HG03066 (cell line): ENCODE measurements around the gene HTATSF1.

Source experiments
- ATAC-seq: cut with Tn5 transposase; IDR thresholded peaks from one replicate; pipeline ENCODE4 v1.9.1; 2021; ENCODE audit warnings: low read depth; ENCODE audit not compliant: unreplicated experiment

The HTATSF1 gene

GRCh38 chrX:136495043-136495442 is 2.3 kb upstream of the HTATSF1 start:
- ATAC-seq = no peak

DNA sequence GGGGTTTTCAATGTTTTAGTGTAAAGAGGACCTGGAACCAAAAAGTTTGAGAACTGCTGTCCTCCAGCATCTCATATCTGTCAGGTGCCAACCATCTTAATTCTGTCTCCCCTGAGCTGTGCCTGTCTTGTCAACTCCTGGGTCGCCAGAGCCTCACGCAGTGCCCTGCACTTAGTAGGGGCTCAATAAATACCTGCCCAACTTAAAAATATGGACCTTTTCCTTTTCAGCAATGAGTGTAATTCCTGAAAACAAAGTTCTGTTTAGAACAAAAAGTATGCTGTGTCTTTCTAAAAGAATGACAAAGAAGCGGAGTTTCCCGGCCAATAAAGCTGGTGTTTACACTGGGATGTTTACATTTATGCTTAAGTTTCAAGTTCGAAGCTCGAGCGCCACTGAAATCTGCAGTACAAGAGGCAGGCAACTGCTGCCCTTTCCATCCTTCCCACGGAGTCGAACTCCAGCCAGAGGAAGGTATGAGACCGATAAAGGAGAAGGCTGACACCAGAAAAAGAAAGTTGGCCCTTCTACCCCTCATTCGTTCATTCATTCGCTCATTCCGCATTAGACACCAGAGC is 1.1 kb upstream of the HTATSF1 start:
- ATAC-seq = no peak

GRCh38 chrX:136496764-136497555 is 432 bp upstream of the HTATSF1 start:
- peak; percentile 80 for ATAC-seq

DNA sequence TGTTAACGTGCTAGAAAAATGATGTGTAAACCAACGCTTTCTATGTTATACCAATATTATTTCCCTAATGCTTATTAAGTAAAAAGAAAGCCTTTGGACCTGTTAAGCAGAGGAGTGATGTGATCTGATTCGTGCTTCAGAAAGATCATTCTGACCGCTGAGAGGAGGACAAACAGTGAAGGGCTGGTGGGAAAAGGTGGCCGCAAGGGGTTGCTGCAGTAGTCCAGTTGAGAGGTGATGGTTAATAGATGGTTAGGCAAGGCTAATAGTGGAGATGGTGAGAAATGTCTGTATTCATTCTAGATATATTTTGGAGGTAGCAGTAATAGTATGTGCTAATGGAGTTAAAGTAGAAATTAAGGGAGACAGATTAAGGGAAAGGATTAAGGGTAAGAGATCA is 21.7 kb downstream of the HTATSF1 start:
- ATAC-seq = no peak

DNA sequence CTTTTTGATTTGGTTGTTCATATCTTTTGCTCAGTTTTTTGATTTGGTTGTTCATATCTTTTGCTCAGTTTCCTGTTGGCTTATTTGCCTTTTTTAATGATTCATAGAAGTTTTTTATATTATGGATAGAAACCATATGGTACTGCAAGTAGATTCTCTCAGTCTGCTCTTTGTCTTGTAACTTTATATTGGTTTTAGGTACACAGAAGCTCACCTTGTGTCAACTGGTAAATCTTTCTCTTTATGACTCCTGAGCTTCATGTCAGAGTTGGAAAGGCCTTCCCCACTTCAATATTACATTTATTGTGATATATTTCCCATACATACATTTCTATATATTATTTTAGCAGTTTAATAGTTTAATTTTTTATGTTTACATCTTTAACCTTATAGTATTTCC is 26.4 kb downstream of the HTATSF1 start:
- no peak for ATAC-seq

DNA sequence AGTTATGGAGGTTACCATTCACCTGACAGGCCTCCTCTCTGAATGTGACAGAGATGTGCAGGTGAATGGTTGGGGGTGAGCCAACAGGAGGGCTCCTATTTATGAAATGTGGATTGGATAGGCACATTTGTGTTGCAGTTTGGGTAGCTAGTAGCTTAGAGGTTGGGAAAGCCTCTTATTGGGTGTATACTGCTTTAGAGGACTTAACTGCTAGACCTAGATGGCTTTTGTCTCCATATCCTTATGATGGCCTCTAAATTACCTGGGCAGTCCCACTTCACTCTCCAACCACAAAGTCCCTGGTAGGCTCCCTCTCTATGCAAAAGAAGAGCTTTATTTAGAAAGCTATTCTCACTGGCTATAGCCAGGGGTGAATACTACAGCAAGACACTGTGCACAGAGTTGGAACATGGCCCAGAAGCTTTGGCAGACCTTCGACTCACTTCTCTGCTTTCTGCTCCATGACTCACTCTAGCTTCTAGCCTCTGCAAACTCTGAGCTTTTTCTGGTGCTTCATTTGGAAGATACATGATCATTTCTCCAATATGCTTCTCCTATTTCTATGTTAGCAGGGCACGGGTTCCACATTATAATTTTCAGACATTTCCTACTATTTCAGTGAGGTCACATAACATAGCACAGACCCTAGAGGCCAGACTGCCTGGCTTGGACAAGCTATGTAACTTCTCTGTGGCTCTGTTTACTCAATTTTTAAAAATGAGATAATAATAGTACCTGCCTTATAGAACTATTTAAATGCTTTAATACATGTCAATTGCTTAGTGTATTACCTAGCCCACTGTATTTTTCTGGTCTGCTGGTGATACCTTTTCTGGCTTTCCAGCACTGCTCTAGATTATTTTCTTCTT is 28.6 kb downstream of the HTATSF1 start:
- no peak for ATAC-seq

DNA sequence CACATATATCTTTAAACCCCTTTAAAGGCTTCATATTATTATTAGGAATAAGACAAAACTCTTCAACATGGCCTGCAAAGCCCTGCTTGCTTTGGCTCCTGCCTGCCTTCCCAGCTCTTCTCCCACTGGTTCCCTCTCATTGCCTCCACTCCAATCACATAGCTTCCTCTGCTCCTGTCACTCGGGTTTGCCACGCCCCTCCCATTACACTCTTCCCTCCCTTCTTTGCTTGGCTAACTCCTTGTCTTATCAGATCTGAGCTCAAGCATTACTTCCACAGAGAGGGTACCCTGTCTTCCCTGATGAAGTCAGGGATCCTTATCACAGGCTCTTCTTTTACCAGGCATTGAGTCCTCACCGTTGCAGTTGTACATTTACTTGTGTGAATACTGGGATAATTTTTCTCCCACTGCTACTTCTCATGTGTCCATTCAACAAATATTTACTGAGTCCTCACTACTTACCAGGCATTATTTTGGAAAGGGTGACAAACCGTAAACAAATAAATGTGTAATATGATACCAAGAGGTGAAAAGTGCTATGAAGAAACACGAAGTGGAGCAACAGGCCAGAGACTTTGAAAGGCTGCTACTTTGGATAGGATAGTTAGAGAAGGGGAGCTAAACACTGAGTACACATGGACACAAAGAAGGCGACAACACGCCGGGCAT is 31.4 kb downstream of the HTATSF1 start:
- ATAC-seq = no peak

- ATAC-seq = no peak
These were observed 32.4 kb downstream of the HTATSF1 start for GRCh38 chrX:136529795-136530194.

DNA sequence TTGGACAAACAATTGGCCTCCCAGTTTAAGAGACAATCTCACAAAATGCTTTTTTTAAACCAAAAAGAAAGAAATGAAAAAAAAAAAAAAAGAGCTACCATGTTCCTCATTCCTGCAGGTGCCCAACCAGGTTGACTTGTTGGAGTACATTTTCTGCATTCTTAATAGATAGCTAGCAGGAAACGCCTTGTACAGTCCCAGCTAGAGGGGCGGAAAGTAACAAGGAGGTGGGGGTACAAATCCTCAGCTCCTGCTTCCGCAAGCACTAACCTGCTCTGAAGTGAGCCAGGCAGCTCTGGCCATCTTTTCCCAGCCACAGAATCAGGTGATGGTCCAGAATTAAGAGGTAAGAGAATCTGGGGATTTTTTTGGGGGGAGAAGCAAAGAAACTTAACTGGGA is 34.6 kb downstream of the HTATSF1 start, which contains the start of gene VGLL1:
TSS of gene VGLL1 (plus strand) at position 265 of the 400 bp plus-strand sequence. CDS start 3,806 bp downstream, outside the sequence.
- no peak for ATAC-seq

GRCh38 chrX:136534131-136534530 is 36.7 kb downstream of the HTATSF1 start:
- no peak for ATAC-seq

- no peak for ATAC-seq
These were observed 41.4 kb downstream of the HTATSF1 start for GRCh38 chrX:136538811-136539210.

GRCh38 chrX:136540226-136540625 is 42.8 kb downstream of the HTATSF1 start:
- ATAC-seq = no peak

- ATAC-seq = no peak
These were observed 43.9 kb downstream of the HTATSF1 start for GRCh38 chrX:136541294-136541693.

DNA sequence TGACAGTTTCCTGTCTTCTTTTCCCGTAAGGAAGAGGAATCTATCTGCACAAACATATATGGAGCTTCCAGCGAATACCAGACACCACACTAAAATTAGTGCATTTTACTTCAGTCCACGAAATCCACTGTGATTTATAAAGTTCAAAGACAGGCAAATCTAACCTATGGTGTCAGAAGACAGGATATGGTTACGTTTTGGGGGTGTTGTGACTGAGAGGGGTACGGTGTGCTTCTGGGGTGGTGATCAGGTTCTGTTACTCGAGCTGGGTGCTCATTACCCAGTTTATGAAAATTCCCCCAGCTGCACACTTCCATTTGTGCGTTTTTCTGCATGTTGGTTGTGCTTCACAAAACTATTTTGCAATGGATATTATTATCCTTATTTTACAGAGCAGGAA is 44.9 kb downstream of the HTATSF1 start:
- no peak for ATAC-seq

DNA sequence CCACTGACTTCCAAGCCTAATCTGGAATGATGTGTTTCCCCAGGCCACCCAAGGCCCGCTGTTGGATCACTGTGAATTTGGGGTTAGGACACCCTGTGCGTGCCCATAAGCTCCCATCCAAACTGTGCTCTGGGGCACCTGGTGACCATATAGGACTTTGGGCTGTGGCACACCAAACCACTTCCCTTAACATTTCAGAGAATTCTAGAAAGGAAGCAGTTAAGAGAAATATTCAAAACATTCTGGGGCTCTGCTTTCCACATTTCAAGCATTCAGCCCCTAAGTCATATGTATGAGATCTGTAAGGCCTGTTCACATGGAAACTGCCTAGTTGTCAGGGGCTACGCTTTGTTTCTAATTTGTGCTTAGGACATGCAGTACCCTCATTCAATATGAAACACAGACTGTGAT is 49.0 kb downstream of the HTATSF1 start:
- ATAC-seq = no peak

DNA sequence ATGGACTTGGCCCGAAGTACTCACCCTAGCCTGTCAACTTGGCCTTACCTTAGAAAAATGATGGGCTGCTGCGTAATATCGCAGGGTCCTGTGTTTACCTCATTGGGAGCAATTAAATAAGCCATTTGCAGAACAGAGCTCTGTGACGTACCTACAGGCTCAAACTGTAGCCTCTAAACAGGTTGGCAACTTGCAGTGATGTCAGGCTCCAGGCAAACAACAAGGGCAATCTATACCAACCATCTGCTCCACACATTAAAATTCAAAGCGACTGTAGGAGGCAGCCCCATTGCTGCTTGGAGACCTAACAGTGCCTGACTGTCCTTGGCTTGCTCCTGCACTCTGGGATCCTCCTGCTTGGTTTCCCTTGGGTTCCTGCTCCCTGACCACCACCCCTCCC is 51.8 kb downstream of the HTATSF1 start:
- ATAC-seq = no peak

DNA sequence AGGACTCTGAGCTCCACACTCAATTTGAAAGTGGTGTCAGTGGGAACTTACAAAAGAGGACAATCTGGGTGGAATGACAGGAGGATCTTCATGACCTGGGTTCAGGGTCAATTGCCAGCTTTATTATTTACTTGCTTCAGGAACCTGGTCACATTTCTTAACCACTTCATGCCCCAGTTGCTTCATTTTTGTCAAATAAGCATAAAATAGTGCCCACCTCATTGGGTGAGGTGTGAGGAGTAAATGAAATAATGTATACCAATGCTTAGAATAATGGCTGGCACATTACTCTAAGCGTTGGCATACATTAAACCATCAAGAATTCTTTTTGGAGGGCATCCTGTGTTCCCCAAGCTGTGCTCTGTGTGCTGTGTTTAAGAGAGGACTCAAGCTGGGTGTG is 54.0 kb downstream of the HTATSF1 start:
- ATAC-seq = no peak

GRCh38 chrX:136555694-136556093 is 58.3 kb downstream of the HTATSF1 start:
- ATAC-seq = no peak
